MM.1S (cell line): ENCODE results near the gene PEX16.

Experiments
- CTCF ChIP-seq: fragments of 300-600 bp; sonication (generic); IDR thresholded peaks from 2 replicates; pipeline ENCODE4 v1.5.1; 2016; ENCODE audit warnings: antibody characterized with exemption, low read length, mixed read lengths
- EZH2 ChIP-seq: fragments of 300-600 bp; sonication (generic); optimal IDR thresholded peaks from 2 replicates; pipeline ENCODE3; 2017; ENCODE audit warnings: low read depth, mild to moderate bottlenecking, antibody characterized with exemption, low read length, mixed read lengths
- EZH2phosphoT487 ChIP-seq: fragments of 300-600 bp; sonication (generic); IDR thresholded peaks from 2 replicates; pipeline ENCODE4 v1.6.1; 2018; ENCODE audit warnings: antibody characterized with exemption, low read length

- TF ChIP-seq EZH2 (no peak), CTCF (no peak), EZH2phosphoT487 (no peak)
Measured at GRCh38 chr11:45937916-45938315, 20.2 kb upstream of the PEX16 start.
